Large intestine (tissue), 1 donor: ENCODE measurements around the gene IRF7. TPM values are rescaled to one million over a fixed set of nuclear protein-coding genes. Genes with fewer than 3 reads are reported as not detected.

Experiments used
- polyA plus RNA-seq: library from polyadenylated mRNA; unstranded; fragments of 120-200 nt; gene quantifications from one replicate; pipeline ENCODE4 v1.2.1, GENCODE V29; 2013

Gene IRF7
- polyA plus RNA-seq, 1 donor = 16.7 TPM

Other genes starting within 250 kb of the IRF7 start
- 24.0 TPM for gene B4GALNT4, start 246.5 kb downstream of the IRF7 start, polyA plus RNA-seq
- 71.6 TPM for gene PKP3, start 221.7 kb downstream of the IRF7 start, polyA plus RNA-seq
- 84.9 TPM for gene SIGIRR, start 201.0 kb downstream of the IRF7 start, polyA plus RNA-seq
- gene ANO9, start 173.9 kb downstream of the IRF7 start, polyA plus RNA-seq = 169 TPM
- 21.1 TPM for gene PTDSS2, start 165.7 kb downstream of the IRF7 start, polyA plus RNA-seq
- 85.4 TPM for gene RNH1, start 108.7 kb downstream of the IRF7 start, polyA plus RNA-seq
- 28.3 TPM for gene HRAS, start 80.4 kb downstream of the IRF7 start, polyA plus RNA-seq
- 2.4 TPM for gene LRRC56, start 78.4 kb downstream of the IRF7 start, polyA plus RNA-seq
- gene LMNTD2, start 55.2 kb downstream of the IRF7 start, polyA plus RNA-seq = 4.6 TPM
- 45.4 TPM for gene RASSF7, start 55.0 kb downstream of the IRF7 start, polyA plus RNA-seq
- gene PHRF1, start 39.5 kb downstream of the IRF7 start, polyA plus RNA-seq = 40.5 TPM
- gene CDHR5, start 9.0 kb upstream of the IRF7 start, polyA plus RNA-seq = 763 TPM
- 131 TPM for gene SCT, start 11.2 kb upstream of the IRF7 start, polyA plus RNA-seq
- gene DRD4, start 21.3 kb upstream of the IRF7 start, polyA plus RNA-seq = 1.3 TPM
- gene DEAF1, start 79.3 kb upstream of the IRF7 start, polyA plus RNA-seq = 24.1 TPM
- gene TMEM80, start 79.9 kb upstream of the IRF7 start, polyA plus RNA-seq = 36.1 TPM
- 260 TPM for gene EPS8L2, start 90.3 kb upstream of the IRF7 start, polyA plus RNA-seq
- 92.4 TPM for gene TALDO1, start 131.5 kb upstream of the IRF7 start, polyA plus RNA-seq
- gene GATD1, start 161.5 kb upstream of the IRF7 start, polyA plus RNA-seq = 58.1 TPM
- 2.0 TPM for gene CEND1, start 174.1 kb upstream of the IRF7 start, polyA plus RNA-seq
- gene SLC25A22, start 182.3 kb upstream of the IRF7 start, polyA plus RNA-seq = 14.6 TPM
- 15.1 TPM for gene PIDD1, start 189.3 kb upstream of the IRF7 start, polyA plus RNA-seq
- gene RPLP2, start 194.0 kb upstream of the IRF7 start, polyA plus RNA-seq = 1,325 TPM
- 98.0 TPM for gene PNPLA2, start 203.0 kb upstream of the IRF7 start, polyA plus RNA-seq
- gene CRACR2B, start 212.0 kb upstream of the IRF7 start, polyA plus RNA-seq = 34.4 TPM
- gene CD151, start 217.0 kb upstream of the IRF7 start, polyA plus RNA-seq = 317 TPM
- 87.5 TPM for gene POLR2L, start 226.6 kb upstream of the IRF7 start, polyA plus RNA-seq
- gene TSPAN4, start 226.9 kb upstream of the IRF7 start, polyA plus RNA-seq = 27.8 TPM